T-helper 1 cell (primary cell): ENCODE results near the gene ARHGAP24.
"Not testable (repeated sequence)": the region's sequence is repeated elsewhere in the genome, so short reads cannot be mapped to it uniquely, and the experiment has no call there.

Source experiments
- DNase-seq, 5 donors: peaks; one replicate each; pipeline ENCODE4 v3.0.0-alpha.2; 2012 to 2020

The ARHGAP24 gene

GRCh38 chr4:85823295-85823694, 348.3 kb downstream of the ARHGAP24 start:
- no peak for DNase-seq

GRCh38 chr4:85824166-85824945, 349.4 kb downstream of the ARHGAP24 start:
- DNase-seq: no peak

- DNase-seq: no peak
Measured at GRCh38 chr4:85826060-85826678, 351.2 kb downstream of the ARHGAP24 start.

GRCh38 chr4:85828027-85828890, 353.3 kb downstream of the ARHGAP24 start:
- no peak for DNase-seq

- no peak for DNase-seq
Measured at GRCh38 chr4:85829276-85830051, 354.5 kb downstream of the ARHGAP24 start.

GRCh38 chr4:85831647-85832046, 356.7 kb downstream of the ARHGAP24 start:
- no peak for DNase-seq

GRCh38 chr4:85833302-85833701, 358.4 kb downstream of the ARHGAP24 start:
- DNase-seq: no peak

GRCh38 chr4:85834934-85835333, 360.0 kb downstream of the ARHGAP24 start:
- no peak for DNase-seq

GRCh38 chr4:85836588-85837438, 361.9 kb downstream of the ARHGAP24 start:
- no peak for DNase-seq

- no peak for DNase-seq
Measured at GRCh38 chr4:85837439-85837733, 362.4 kb downstream of the ARHGAP24 start.

- DNase-seq: not testable (repeated sequence)
Measured at GRCh38 chr4:85839981-85840451, 365.1 kb downstream of the ARHGAP24 start.

GRCh38 chr4:85842540-85842939, 367.6 kb downstream of the ARHGAP24 start:
- no peak for DNase-seq

GRCh38 chr4:85853740-85854139, 378.8 kb downstream of the ARHGAP24 start:
- DNase-seq: not testable (repeated sequence)

- no peak for DNase-seq
Measured at GRCh38 chr4:85854546-85854945, 379.6 kb downstream of the ARHGAP24 start.

- no peak for DNase-seq
Measured at GRCh38 chr4:85860066-85860740, 385.3 kb downstream of the ARHGAP24 start.

- DNase-seq: no peak
Measured at GRCh38 chr4:85861064-85861765, 386.3 kb downstream of the ARHGAP24 start.

GRCh38 chr4:85862896-85863295, 387.9 kb downstream of the ARHGAP24 start:
- no peak for DNase-seq

GRCh38 chr4:85864259-85865205, 389.6 kb downstream of the ARHGAP24 start:
- no peak for DNase-seq

- DNase-seq: no peak
Measured at GRCh38 chr4:85865256-85865655, 390.3 kb downstream of the ARHGAP24 start.
